Liver (tissue), 3 donors: ENCODE results near the gene SNUPN.

Experiments used
- ATF3 ChIP-seq: IDR thresholded peaks from 2 replicates; pipeline ENCODE4 v1.6.1; 2016; ENCODE audit warnings: antibody characterized with exemption
- CTCF ChIP-seq: fragments of 150-350 bp; IDR thresholded peaks from 2 replicates; pipeline ENCODE4 v1.5.1; 2017; ENCODE audit warnings: improper control_type of control experiment, low read depth, low read length; ENCODE audit not compliant: missing input control
- EGR1 ChIP-seq, 2 donors: IDR thresholded peaks; 2 replicates each; pipeline ENCODE4 v1.6.1; 2016 to 2018; ENCODE audit warnings: antibody characterized with exemption in 2 of 2, low read depth in 2 of 2
- FOXA1 ChIP-seq: IDR thresholded peaks from 2 replicates; pipeline ENCODE4 v1.6.1; 2016; ENCODE audit warnings: antibody characterized with exemption
- GABPA ChIP-seq, 2 donors: IDR thresholded peaks in 1 of 2; conservative IDR thresholded peaks in 1 of 2; 2 replicates each; pipeline ENCODE4 v1.6.1; 2016; ENCODE audit warnings: antibody characterized with exemption in 2 of 2, mild to moderate bottlenecking in 1 of 2, moderate library complexity in 1 of 2
- HNF4G ChIP-seq: IDR thresholded peaks from 2 replicates; pipeline ENCODE4 v1.6.1; 2016; ENCODE audit warnings: antibody characterized with exemption
- MAX ChIP-seq: IDR thresholded peaks from 2 replicates; pipeline ENCODE4 v1.6.1; 2016; ENCODE audit warnings: antibody characterized with exemption
- RAD21 ChIP-seq, 2 donors: IDR thresholded peaks; 2 replicates each; pipeline ENCODE4 v1.6.1; 2016; ENCODE audit warnings: antibody characterized with exemption in 2 of 2, mild to moderate bottlenecking in 2 of 2
- REST ChIP-seq: IDR thresholded peaks from 2 replicates; pipeline ENCODE4 v1.6.1; 2016; ENCODE audit warnings: antibody characterized with exemption, mild to moderate bottlenecking
- RXRA ChIP-seq, 2 donors: IDR thresholded peaks; 2 replicates each; pipeline ENCODE4 v1.6.1; 2017 to 2018; ENCODE audit warnings: antibody characterized with exemption in 2 of 2, mild to moderate bottlenecking in 1 of 2
- SP1 ChIP-seq: IDR thresholded peaks from 2 replicates; pipeline ENCODE4 v1.6.1; 2018; ENCODE audit warnings: antibody characterized with exemption, mild to moderate bottlenecking
- TAF1 ChIP-seq: conservative IDR thresholded peaks from 2 replicates; pipeline ENCODE4 v1.6.1; 2016; ENCODE audit warnings: antibody characterized with exemption, mild to moderate bottlenecking
- YY1 ChIP-seq: IDR thresholded peaks from 2 replicates; pipeline ENCODE4 v1.6.1; 2016; ENCODE audit warnings: antibody characterized with exemption, mild to moderate bottlenecking
- ZBTB33 ChIP-seq: IDR thresholded peaks from 2 replicates; pipeline ENCODE4 v1.6.1; 2016; ENCODE audit warnings: antibody characterized with exemption
- donor health status: healthy.
- donor health status: healthy.

GRCh38 chr15:75641179-75641503 lies 15.6 kb upstream of the SNUPN start:
- TF ChIP-seq CTCF, result no peak
- TF ChIP-seq REST, result no peak
- no peak for TF ChIP-seq TAF1
- TF ChIP-seq MAX, result no peak
- TF ChIP-seq FOXA1, result no peak
- no peak for TF ChIP-seq RXRA (IDR thresholded peaks at IDR 0.05)
- TF ChIP-seq RAD21 (IDR thresholded peaks at IDR 0.05), result no peak
- no peak for TF ChIP-seq YY1
- TF ChIP-seq EGR1 (IDR thresholded peaks at IDR 0.05; ENCODE audit: low read depth in 2 of 2), result no peak
- TF ChIP-seq ZBTB33, result no peak
- no peak for TF ChIP-seq ATF3
- TF ChIP-seq HNF4G, result no peak
- no peak for TF ChIP-seq SP1
- TF ChIP-seq GABPA (IDR thresholded peaks at IDR 0.05 in 1 of 2, conservative IDR thresholded peaks at IDR 0.05 in 1 of 2), result no peak
